PC-9 (cell line): Measurements from ENCODE around the gene TCF3. TPM values are rescaled to one million over a fixed set of nuclear protein-coding genes. Genes with fewer than 3 reads are reported as not detected.

ENCODE experiments used
- BruUV-seq: library from RNA; stranded (reverse); fragments of 400-500 nt; replicated peaks from 2 replicates; lab custom pipeline; 2021; lab: Mats Ljungman, UMichigan
- CTCF ChIA-PET: fragments of 300-600 bp; sonication (Branson Sonifier 250); formaldehyde crosslinking; loops from one replicate; lab custom pipeline; 2022; ENCODE audit warnings: antibody characterized with exemption; lab: Charles Lee
- POLR2A ChIA-PET: fragments of 300-600 bp; sonication (Branson Sonifier 250); formaldehyde crosslinking; loops from one replicate; lab custom pipeline; 2022; ENCODE audit warnings: antibody characterized with exemption; ENCODE audit not compliant: unreplicated experiment; lab: Charles Lee
- DNase-seq, 2 experiments: peaks; one replicate each; pipeline versions ENCODE4 v3.0.0 to v3.0.0-alpha.2; 2015 to 2022; ENCODE audit warnings: mixed read lengths in 1 of 2
- H2AFZ ChIP-seq: fragments of 200-600 bp; sonication (generic); 2 replicates; pipeline ENCODE4 v1.8.1; 2017; ENCODE audit warnings: antibody characterized with exemption
- H3F3A ChIP-seq: fragments of 200-600 bp; sonication (generic); 2 replicates; pipeline ENCODE4 v1.8.1; 2017; ENCODE audit warnings: antibody characterized with exemption, mild to moderate bottlenecking, low read depth; ENCODE audit not compliant: insufficient read depth
- H3K27ac ChIP-seq: fragments of 200-600 bp; sonication (generic); 2 replicates; pipeline ENCODE4 v1.6.1; 2016; ENCODE audit warnings: mixed run types
- H3K27me3 ChIP-seq: fragments of 200-600 bp; sonication (generic); 2 replicates; pipeline ENCODE4 v1.6.1; 2016; ENCODE audit warnings: low read depth, mixed run types; ENCODE audit not compliant: insufficient read depth
- H3K36me3 ChIP-seq: fragments of 200-600 bp; sonication (generic); 2 replicates; pipeline ENCODE4 v1.6.1; 2016; ENCODE audit warnings: low read depth, mixed run types
- H3K4me1 ChIP-seq: fragments of 200-600 bp; sonication (generic); replicated peaks from 2 replicates; pipeline ENCODE4 v1.6.1; 2016; ENCODE audit warnings: mixed run types; ENCODE audit not compliant: insufficient read depth
- H3K4me2 ChIP-seq: fragments of 200-600 bp; sonication (generic); 2 replicates; pipeline ENCODE4 v1.6.1; 2017; ENCODE audit warnings: mixed run types
- H3K4me3 ChIP-seq: fragments of 200-600 bp; sonication (generic); 2 replicates; pipeline ENCODE4 v1.6.1; 2016; ENCODE audit warnings: mixed run types
- H3K79me2 ChIP-seq: fragments of 200-600 bp; sonication (generic); 2 replicates; pipeline ENCODE4 v1.6.1; 2017; ENCODE audit warnings: low read depth, mixed run types
- H3K9me2 ChIP-seq: fragments of 200-600 bp; sonication (generic); 2 replicates; pipeline ENCODE4 v1.8.1; 2017; ENCODE audit warnings: mild to moderate bottlenecking; ENCODE audit not compliant: insufficient read depth
- H3K9me3 ChIP-seq: fragments of 200-600 bp; sonication (generic); 2 replicates; pipeline ENCODE4 v1.8.1; 2016; ENCODE audit warnings: low read depth; ENCODE audit not compliant: insufficient read depth
- H4K20me1 ChIP-seq: fragments of 200-600 bp; sonication (generic); 2 replicates; pipeline ENCODE4 v1.8.1; 2017; ENCODE audit not compliant: insufficient read depth
- CTCF ChIP-seq: fragments of 200-600 bp; sonication (generic); conservative IDR thresholded peaks from 2 replicates; pipeline ENCODE4 v1.6.1; 2017; ENCODE audit warnings: mixed run types, antibody characterized with exemption, mild to moderate bottlenecking, moderate library complexity
- EZH2 ChIP-seq: fragments of 200-600 bp; sonication (generic); IDR thresholded peaks from 2 replicates; pipeline ENCODE4 v1.8.0; 2017; ENCODE audit warnings: antibody characterized with exemption, low read depth
- intact Hi-C: fragments of 100-400 bp; cut with micrococcal nuclease; formaldehyde crosslinking; loops from one replicate; pipeline ENCODE4 v1.10.0; 2022; ENCODE audit not compliant: unreplicated experiment
- total RNA-seq: library from RNA; stranded (reverse); gene quantifications from 2 replicates; pipeline ENCODE4 v1.2.3, GENCODE V29; 2021

TCF3 gene
- total RNA-seq, 1 experiment from 2014 or later: 98.0 TPM

GRCh38 chr19:1647501-1648458 lies 4.6 kb downstream of the TCF3 start:
- Histone ChIP-seq H2AFZ (no peak overlapping the region), H3K36me3 (no peaks in the 10 kb centered on the region), H3K4me2 (no peak overlapping the region), H3K27ac (no peak overlapping the region), H3K79me2 (peaks cover 19% of the 10 kb centered on the region), H3K27me3 (no peaks in the 10 kb centered on the region), H3K9me2 (no peaks in the 10 kb centered on the region), H3K9me3 (no peaks in the 10 kb centered on the region), H3K4me3 (no peak overlapping the region), H3F3A (no peaks in the 10 kb centered on the region), H3K4me1 (peaks cover 6% of the 10 kb centered on the region; the same call in 1 of the 2 replicates), H4K20me1 (no peaks in the 10 kb centered on the region)
- DNase-seq: no peak
- BruUV-seq: no TSS peak
- POLR2A ChIA-PET: no interaction called here
- CTCF ChIA-PET: no interaction called here
- intact Hi-C loops: no loop called here
- no peak for TF ChIP-seq EZH2
- no peak for TF ChIP-seq CTCF

- Histone ChIP-seq H2AFZ (no peak overlapping the region), H3F3A (no peaks in the 10 kb centered on the region), H3K4me3 (no peak overlapping the region), H3K79me2 (peaks cover 19% of the 10 kb centered on the region), H3K9me3 (no peaks in the 10 kb centered on the region), H3K36me3 (no peaks in the 10 kb centered on the region), H4K20me1 (no peaks in the 10 kb centered on the region), H3K4me2 (no peak overlapping the region), H3K27me3 (no peaks in the 10 kb centered on the region), H3K9me2 (no peaks in the 10 kb centered on the region), H3K4me1 (peaks cover 6% of the 10 kb centered on the region; the same call in 1 of the 2 replicates), H3K27ac (no peak overlapping the region)
- intact Hi-C loops: no loop called here
- POLR2A ChIA-PET: no interaction called here
- BruUV-seq: no TSS peak
- CTCF ChIA-PET: no interaction called here
- no peak for DNase-seq
- no peak for TF ChIP-seq EZH2
- no peak for TF ChIP-seq CTCF
These were observed 5.6 kb downstream of the TCF3 start for GRCh38 chr19:1646659-1647453.

GRCh38 chr19:1646149-1646548 lies 6.3 kb downstream of the TCF3 start:
- Histone ChIP-seq H3K79me2 (peaks cover 15% of the 10 kb centered on the region), H3K27me3 (no peaks in the 10 kb centered on the region), H2AFZ (no peak overlapping the region), H3K9me3 (no peaks in the 10 kb centered on the region), H3F3A (no peaks in the 10 kb centered on the region), H3K36me3 (no peaks in the 10 kb centered on the region), H3K9me2 (no peaks in the 10 kb centered on the region), H4K20me1 (no peaks in the 10 kb centered on the region), H3K4me2 (no peak overlapping the region), H3K27ac (no peak overlapping the region), H3K4me3 (no peak overlapping the region), H3K4me1 (peaks cover 6% of the 10 kb centered on the region; the same call in 1 of the 2 replicates)
- no peak for DNase-seq
- TF ChIP-seq EZH2 (no peak), CTCF (no peak)
- POLR2A ChIA-PET: no interaction called here
- CTCF ChIA-PET: no interaction called here
- BruUV-seq: no TSS peak
- intact Hi-C loops: no loop called here
